GM18951 (cell line): Measurements from ENCODE around the gene LUC7L3.

Source experiments
- POLR2A ChIP-seq: IDR thresholded peaks from 4 replicates; pipeline ENCODE4 v1.6.1; 2011; ENCODE audit warnings: mild to moderate bottlenecking; ENCODE audit not compliant: insufficient read length, insufficient read depth; ENCODE audit errors: extremely low read depth
- in situ Hi-C: fragments of 300-500 bp; cut with MboI; formaldehyde crosslinking; loops from one replicate; pipeline ENCODE4 v1.12.0; 2022; ENCODE audit warnings: low sequenced_read_pairs, mixed read lengths, inconsistent platforms; ENCODE audit not compliant: unreplicated experiment

LUC7L3 gene

GRCh38 chr17:50779747-50780353 lies 60.4 kb downstream of the LUC7L3 start:
- no peak for TF ChIP-seq POLR2A
- in situ Hi-C loops: loop anchor here (10.0 kb wide), 2 partner anchors 55 to 175 kb away; partner anchors contain the start of gene WFIKKN2

- no peak for TF ChIP-seq POLR2A
- in situ Hi-C loops: loop anchor here (10.0 kb wide), 2 partner anchors 54 to 174 kb away; partner anchors contain the start of gene WFIKKN2
These were observed 61.8 kb downstream of the LUC7L3 start for GRCh38 chr17:50781167-50781566.

GRCh38 chr17:50783193-50783660 lies 63.8 kb downstream of the LUC7L3 start:
- TF ChIP-seq POLR2A: no peak
- in situ Hi-C loops: loop anchor here (10.0 kb wide), 2 partner anchors 52 to 172 kb away; partner anchors contain the start of gene WFIKKN2

GRCh38 chr17:50783905-50784304 lies 64.5 kb downstream of the LUC7L3 start:
- no peak for TF ChIP-seq POLR2A
- in situ Hi-C loops: loop anchor here (10.0 kb wide), 2 partner anchors 51 to 171 kb away; partner anchors contain the start of gene WFIKKN2

DNA sequence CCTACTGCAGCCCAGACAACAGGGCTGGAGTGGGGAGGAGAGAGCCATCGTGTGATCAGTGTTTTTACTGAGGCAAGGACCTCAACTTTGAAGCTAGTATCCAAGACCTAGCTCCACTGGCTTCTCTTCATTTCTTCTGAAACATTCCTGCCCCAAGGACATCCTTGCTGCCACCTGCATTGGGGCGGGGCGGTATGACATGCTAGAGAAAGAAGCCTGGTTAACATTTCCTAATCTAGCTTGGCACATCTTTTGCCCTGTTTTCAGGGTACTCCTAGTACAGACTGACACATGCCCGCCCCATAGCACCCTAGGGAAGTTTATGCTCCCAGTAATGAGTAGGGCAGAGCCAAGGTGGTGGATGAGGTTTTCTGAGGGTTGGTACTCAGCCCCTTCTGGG lies 65.7 kb downstream of the LUC7L3 start:
- in situ Hi-C loops: loop anchor here (10.0 kb wide), 2 partner anchors 50 to 170 kb away; partner anchors contain the start of gene WFIKKN2
- TF ChIP-seq POLR2A: no peak

- in situ Hi-C loops: loop anchor here (10.0 kb wide), 2 partner anchors 49 to 169 kb away; partner anchors contain the start of gene WFIKKN2
- no peak for TF ChIP-seq POLR2A
These were observed 66.7 kb downstream of the LUC7L3 start for GRCh38 chr17:50785946-50786570.

DNA sequence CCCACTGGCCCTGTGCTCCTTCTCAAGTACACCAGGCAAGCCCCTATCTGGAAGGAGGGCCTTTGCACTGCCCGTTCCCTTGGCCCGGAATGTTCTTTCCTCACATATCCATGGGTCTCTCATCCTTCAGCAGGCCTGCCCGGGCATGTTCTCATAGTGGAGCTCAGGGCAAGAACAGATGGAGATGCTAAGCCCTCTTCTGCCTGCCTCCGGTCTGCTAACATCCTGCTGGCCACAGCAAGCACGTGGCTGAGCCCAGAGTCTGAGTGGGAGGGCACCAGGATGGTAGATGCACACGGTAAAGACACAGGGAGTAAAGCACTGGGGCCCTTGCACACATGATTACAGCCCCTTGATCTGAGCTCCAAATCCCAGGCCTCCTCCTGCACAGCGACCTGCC lies 67.7 kb downstream of the LUC7L3 start:
- no peak for TF ChIP-seq POLR2A
- in situ Hi-C loops: loop anchor here (10.0 kb wide), 2 partner anchors 48 to 168 kb away; partner anchors contain the start of gene WFIKKN2

DNA sequence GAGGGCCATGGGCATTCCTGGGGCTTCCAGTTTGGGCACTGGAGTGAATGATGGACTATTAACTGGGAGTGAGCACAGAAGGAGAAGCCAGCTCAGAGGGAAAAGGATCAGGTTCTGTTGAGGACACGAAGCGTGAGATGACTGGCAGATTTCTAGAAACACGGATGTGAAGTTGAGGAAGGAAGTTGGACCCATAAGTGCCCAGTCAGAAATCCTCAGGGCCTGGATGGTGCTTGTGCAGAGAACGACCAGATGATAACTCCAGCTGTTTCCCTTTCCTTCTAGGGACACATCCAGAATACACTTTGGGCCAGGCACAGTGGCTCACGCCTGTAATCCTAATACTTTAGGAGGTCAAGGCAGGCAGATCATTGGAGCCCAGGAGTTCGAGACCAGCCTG lies 71.2 kb downstream of the LUC7L3 start:
- in situ Hi-C loops: no loop called here
- no peak for TF ChIP-seq POLR2A

- in situ Hi-C loops: no loop called here
- TF ChIP-seq POLR2A: no peak
These were observed 72.7 kb downstream of the LUC7L3 start for GRCh38 chr17:50792132-50792531.

GRCh38 chr17:50793007-50793406 lies 73.6 kb downstream of the LUC7L3 start:
- no peak for TF ChIP-seq POLR2A
- in situ Hi-C loops: no loop called here

GRCh38 chr17:50794361-50794760 lies 75.0 kb downstream of the LUC7L3 start:
- TF ChIP-seq POLR2A: no peak
- in situ Hi-C loops: no loop called here

- in situ Hi-C loops: no loop called here
- no peak for TF ChIP-seq POLR2A
These were observed 77.9 kb downstream of the LUC7L3 start for GRCh38 chr17:50797135-50797810.
